Measurements from ENCODE around the gene TIMP2.
"Not testable (repeated sequence)": the region's sequence is repeated elsewhere in the genome, so short reads cannot be mapped to it uniquely, and the experiment has no call there.

Gene TIMP2

DNA sequence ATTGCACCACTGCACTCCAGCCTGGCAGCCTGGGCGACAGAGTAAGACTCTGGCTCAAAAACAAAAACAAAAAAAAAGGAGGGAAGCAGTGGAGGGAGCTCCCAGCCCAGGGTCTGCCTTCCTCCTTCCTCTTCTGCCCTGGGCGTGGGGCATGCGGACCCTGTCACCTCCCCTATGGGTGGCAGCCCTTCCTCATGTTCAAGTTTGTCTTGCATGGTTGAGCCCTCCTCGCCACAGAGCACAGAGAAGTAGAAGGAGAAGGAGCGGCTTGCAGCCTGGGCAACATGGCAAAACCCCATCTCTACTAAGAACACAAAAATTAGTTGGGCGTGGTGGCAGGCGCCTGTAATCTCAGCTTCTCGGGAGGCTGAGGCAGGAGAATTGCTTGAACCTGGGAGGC lies 21.4 kb upstream of the TIMP2 start:
- TF ChIP-seq, protein P1, sequence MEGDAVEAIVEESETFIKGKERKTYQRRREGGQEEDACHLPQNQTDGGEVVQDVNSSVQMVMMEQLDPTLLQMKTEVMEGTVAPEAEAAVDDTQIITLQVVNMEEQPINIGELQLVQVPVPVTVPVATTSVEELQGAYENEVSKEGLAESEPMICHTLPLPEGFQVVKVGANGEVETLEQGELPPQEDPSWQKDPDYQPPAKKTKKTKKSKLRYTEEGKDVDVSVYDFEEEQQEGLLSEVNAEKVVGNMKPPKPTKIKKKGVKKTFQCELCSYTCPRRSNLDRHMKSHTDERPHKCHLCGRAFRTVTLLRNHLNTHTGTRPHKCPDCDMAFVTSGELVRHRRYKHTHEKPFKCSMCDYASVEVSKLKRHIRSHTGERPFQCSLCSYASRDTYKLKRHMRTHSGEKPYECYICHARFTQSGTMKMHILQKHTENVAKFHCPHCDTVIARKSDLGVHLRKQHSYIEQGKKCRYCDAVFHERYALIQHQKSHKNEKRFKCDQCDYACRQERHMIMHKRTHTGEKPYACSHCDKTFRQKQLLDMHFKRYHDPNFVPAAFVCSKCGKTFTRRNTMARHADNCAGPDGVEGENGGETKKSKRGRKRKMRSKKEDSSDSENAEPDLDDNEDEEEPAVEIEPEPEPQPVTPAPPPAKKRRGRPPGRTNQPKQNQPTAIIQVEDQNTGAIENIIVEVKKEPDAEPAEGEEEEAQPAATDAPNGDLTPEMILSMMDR (IDR thresholded peaks at IDR 0.05; ENCODE audit: low read depth, low read length): no peak
- H3K4me3 ChIP-seq (ENCODE audit: low read depth, low read length): no peak overlapping the region

DNA sequence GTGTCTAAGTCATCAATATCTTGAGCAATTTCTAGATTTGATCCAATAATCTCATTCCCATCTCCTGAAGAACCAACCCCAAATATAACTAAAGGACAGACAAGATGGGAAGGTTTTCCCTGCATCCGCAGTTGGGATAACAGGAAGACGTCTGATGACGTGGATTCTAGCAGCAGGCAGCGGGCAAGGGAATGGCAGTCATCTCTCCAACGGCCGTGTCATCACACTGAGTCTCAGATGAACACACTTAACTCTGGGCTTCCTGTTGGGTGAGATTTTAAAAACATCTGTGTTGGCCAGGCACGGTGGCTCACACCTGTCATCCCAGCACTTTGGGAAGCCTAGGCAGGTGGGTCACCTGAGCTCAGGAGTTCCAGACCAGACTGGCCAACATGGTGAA lies 20.9 kb upstream of the TIMP2 start:
- TF ChIP-seq, protein P1 (IDR thresholded peaks at IDR 0.05; ENCODE audit: low read depth, low read length): no peak
- H3K4me3 ChIP-seq (ENCODE audit: low read depth, low read length): no peak overlapping the region

DNA sequence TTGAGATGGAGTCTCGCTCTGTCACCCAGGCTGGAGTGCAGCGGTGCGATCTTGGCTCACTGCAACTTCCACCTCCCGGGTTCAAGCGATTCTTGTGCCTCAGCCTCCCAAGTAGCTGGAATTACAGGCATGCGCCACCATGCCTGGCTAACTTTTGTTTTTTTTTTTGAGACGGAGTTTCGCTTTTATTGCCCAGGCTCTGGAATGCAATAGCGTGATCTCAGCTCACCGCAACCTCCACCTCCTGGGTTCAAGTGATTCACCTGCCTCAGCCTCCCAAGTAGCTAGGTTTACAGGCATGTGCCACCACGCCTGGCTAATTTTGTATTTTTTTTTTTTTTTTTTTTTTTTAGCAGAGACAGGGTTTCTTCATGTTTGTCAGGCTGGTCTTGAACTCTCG lies 20.3 kb upstream of the TIMP2 start:
- H3K4me3 ChIP-seq (ENCODE audit: low read depth, low read length): not testable (repeated sequence)

DNA sequence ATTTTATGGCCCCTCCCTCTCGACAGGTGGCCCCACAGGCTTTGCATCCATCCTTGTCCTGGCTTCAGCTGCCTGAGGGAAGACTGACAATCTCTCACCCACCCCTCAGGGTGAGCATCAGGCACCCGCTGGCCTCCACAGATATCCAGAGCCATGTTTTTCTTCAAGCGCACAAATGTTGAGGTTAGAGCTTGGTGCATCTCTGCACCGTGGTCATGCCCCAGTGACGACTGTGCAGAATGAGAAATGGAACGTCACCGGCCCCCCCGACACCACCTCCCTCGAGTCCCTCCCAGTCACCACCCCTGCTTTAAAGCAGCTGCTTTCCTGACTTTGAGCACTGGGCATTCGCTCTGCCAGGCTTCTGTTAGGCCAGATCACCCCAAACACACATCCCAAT lies 19.8 kb upstream of the TIMP2 start:
- TF ChIP-seq, protein P1 (IDR thresholded peaks at IDR 0.05; ENCODE audit: low read depth, low read length): no peak

DNA sequence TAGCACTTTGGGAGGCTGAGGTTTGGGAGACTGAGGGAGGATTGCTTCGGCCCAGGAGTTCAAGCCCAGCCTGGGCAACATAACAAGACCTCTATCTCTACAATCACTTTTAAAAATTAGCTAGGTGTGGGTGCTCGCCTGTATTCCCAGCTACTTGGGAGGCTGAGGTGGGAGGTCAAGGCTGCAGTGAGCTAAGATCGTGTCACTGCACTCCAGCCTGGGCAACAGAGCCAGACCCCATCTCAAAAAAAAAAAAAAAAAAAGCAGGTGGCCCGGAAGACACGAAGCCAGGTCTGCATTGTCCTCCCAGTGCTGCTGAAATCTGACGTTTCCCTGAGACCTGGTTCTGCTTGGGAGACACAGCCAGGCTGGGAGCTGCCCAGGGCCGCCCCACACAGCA lies 18.8 kb upstream of the TIMP2 start:
- TF ChIP-seq, protein P1 (IDR thresholded peaks at IDR 0.05; ENCODE audit: low read depth, low read length): no peak
- no peak overlapping the region for H3K4me3 ChIP-seq (ENCODE audit: low read depth, low read length)

More for the DNA sequence above, 19.8 kb upstream of the TIMP2 start:
- no peak overlapping the region for H3K4me3 ChIP-seq (ENCODE audit: low read depth, low read length)

DNA sequence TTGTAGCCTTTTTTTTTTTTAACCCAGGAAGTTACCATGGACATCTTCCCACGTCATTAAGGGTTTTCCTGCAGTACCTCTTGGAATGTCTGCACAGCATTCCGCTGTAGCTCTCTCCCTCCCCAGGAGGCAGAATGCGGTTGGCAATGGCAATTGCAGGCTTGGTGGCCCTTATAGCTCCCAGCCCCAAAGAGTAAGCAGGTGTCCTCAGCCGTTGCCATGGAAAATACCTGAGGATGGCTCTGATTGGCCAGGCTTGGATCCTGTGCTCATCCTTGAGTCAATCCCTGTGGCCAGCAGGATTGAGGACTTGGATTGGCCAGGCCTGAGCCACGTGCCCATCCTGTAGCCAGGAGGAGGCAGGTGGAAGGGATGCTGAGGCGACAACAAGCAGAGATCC lies 15.5 kb upstream of the TIMP2 start:
- H3K4me3 ChIP-seq (ENCODE audit: low read depth, low read length): no peak overlapping the region
- TF ChIP-seq, protein P1 (IDR thresholded peaks at IDR 0.05; ENCODE audit: low read depth, low read length): no peak

DNA sequence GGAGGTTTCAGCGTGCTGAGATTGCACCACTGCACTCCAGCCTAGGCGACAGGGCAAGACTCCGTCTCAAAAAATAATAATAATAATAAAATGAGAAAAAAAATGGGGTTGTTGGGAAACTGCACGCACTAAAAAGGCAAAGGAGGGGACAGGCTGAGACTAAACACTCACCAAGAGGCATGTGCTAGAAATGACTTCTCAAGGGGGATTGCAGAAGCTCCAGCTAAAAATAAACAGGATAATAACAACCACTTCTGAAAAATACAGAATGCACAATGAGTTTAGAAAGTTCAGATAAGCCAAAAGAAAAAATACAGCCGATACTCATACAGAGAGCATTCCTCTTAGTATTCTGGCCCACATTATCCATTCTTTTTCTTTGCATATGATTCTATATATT lies 15.1 kb upstream of the TIMP2 start:
- no peak overlapping the region for H3K4me3 ChIP-seq (ENCODE audit: low read depth, low read length)

DNA sequence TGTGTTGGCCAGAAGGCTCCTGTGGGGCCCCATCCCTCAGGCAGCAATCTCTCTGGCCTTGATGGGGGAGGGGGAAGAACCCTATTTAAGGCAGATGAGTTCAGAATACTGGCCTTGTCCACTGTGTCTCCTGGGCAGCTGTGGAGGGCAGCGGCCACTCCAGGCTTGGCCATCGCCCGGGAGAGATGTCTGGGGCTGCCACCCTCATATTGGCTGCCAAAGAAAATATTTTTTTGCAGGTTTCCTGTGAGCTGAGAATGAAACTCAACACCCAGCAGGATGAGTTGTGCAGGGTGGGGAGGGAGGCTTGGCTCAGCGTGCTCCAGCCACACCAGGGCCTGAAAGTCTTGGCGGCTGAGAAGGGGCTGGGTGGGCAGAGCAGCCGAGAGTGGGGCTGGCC lies 14.4 kb upstream of the TIMP2 start:
- TF ChIP-seq, protein P1 (IDR thresholded peaks at IDR 0.05; ENCODE audit: low read depth, low read length): no peak
- H3K4me3 ChIP-seq (ENCODE audit: low read depth, low read length): no peak overlapping the region

More for the DNA sequence above, 15.1 kb upstream of the TIMP2 start:
- TF ChIP-seq, protein P1 (IDR thresholded peaks at IDR 0.05; ENCODE audit: low read depth, low read length): no peak

Measured in WI38 (cell line).